ES-I3 (cell line): ENCODE results near the gene PGAP6.
"Not testable (repeated sequence)": the region's sequence is repeated elsewhere in the genome, so short reads cannot be mapped to it uniquely, and the experiment has no call there.

Experiments used
- H3K36me3 ChIP-seq: 2 replicates; pipeline ENCODE4 v1.6.1; 2013; ENCODE audit warnings: mild to moderate bottlenecking, low read length, control low read depth, moderate library complexity; ENCODE audit not compliant: insufficient read depth
- H3K4me1 ChIP-seq: 2 replicates; pipeline ENCODE4 v1.6.1; 2013; ENCODE audit warnings: mild to moderate bottlenecking, control low read depth, low read length; ENCODE audit not compliant: insufficient read depth
- H3K9ac ChIP-seq: 2 replicates; pipeline ENCODE4 v1.6.1; 2013; ENCODE audit warnings: low read depth, mild to moderate bottlenecking, low read length, moderate library complexity
- H3K9me3 ChIP-seq: 2 replicates; pipeline ENCODE4 v1.6.1; 2013; ENCODE audit warnings: mild to moderate bottlenecking, low read length, moderate library complexity; ENCODE audit not compliant: control insufficient read depth, insufficient read depth

PGAP6 gene

DNA sequence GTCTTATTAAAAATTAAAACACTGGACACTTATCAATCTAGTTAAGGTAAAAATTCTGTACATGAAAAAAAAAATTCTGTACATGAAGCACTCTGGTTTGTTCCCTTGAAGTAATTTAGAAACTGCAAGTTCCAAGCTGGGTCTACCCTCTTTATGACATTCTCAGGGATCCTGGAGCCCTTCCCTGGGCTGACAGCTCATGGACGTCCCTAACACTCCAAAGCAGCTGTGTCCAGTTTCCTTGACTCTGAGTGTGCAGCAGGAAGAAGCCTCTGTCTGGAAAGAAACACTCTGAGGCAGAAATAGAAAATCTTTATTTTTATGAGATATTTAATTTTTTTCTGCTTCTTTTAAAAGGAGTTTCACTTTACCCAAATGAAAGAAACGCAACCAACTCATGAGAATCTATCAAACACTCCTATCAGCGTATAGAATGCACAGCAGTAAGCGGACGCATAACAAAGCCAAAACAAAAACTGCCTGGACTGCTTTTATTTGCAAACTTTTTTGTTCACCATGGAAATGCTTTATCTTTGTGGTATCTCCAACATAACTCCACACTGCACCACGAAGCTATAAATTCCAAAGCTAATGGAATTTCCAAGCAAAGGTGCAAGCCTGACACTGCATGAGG, 50.5 kb downstream of the PGAP6 start:
- not testable (repeated sequence) for H3K9me3 ChIP-seq, H3K4me1 ChIP-seq, H3K9ac ChIP-seq, H3K36me3 ChIP-seq

DNA sequence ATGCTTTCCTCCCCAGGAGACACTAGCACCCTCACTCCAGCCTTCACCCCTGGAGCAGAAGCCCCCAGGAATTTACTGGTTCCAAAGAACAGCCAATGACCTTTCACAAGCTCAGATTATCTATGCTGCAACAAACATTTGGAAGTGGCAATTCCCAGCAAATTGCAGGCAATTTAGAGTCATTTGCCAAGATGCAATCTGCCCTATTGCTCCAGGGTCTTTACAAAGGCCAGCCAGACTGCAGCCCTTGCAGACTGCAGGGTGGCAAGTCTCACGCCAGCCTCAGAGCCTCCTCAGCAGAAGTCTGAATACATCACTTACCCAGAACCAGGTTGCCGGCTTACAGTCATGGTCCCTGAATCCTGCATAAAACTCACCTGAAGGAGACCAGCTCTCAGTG, 51.0 kb downstream of the PGAP6 start:
- Histone ChIP-seq H3K9me3 (no peaks in the 10 kb centered on the region), H3K36me3 (no peaks in the 10 kb centered on the region), H3K4me1 (peaks cover 4% of the 10 kb centered on the region; the same call in 1 of the 2 replicates), H3K9ac (no peak overlapping the region)

DNA sequence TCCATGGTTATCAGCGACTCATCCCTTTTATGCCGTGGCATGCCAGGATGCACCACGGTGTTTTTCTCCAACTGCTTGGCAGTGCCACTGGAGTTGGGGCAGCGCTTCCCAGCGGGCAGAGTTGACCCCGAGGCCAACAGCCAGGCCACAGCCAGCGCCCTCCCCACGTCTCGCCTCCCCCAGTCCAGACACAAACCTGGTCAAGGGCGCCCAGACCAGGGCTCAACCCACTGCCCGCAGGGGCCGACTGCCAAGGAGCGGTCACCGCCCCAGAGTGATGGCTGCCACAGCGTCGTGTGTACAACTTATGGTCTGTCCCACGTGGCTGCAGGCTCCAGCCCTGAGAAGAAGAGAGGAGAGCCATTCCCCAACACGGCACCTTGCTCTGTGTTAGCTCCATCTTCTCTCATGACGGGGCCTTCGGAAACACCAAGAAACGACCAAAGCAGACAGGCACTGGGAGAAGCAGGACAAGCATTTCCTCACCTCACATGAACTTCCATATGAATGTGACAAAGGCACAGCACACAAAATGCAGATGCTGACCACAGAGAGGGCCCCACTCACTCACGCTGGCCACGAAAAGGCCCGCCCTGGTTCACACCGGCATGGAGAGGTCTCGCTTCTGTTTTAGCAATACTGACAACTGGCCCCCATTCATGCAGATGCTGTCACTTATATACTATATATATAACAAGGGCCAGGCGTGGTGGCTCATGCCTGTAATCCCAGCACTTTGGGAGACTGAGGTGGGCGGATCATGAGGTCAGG, 56.2 kb downstream of the PGAP6 start:
- Histone ChIP-seq H3K9me3 (no peaks in the 10 kb centered on the region), H3K36me3 (no peaks in the 10 kb centered on the region), H3K4me1 (peaks cover 8% of the 10 kb centered on the region; the same call in 1 of the 2 replicates), H3K9ac (no peak overlapping the region)

DNA sequence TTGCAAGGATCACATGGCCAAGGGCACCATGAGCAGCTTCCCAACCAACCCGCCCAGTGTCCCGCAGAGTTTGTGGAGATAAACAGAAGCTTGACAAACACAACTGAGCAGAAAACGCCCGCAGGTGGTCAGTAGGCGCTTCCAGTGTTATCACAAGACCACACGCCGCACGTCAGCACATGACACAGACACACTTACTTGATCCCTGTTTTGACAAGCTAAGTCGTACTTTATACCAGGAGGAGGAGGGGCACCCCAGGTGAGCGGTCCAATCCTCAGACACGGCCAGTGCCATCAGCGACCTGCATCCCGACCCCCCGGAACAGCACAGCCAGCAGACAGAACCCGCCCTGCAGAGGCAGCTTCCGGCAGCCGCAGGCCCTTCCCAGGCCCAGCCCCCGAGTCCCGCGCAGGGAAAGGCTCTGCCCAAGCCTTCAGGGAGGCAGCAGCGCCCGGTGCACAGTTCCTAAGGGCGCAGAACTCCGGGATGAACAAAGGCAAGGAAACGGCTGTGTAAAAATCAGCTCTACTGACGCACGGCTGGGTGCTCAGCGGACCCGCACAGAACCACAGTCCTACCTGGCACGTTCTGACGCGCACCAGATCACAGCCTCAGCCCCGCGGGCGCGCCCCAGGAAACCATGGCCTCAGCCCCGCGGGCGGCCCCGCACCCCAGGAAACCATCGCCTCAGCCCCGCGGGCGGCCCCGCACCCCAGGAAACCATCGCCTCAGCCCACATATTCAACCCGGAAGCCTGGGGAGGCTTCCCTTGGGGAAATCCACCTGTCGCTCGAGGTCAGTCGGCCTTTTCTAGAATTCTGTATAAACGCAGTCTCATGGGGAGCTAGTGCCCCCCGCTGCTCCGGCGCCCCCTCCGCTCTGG, 57.1 kb downstream of the PGAP6 start:
- Histone ChIP-seq H3K36me3 (no peaks in the 10 kb centered on the region), H3K9me3 (no peaks in the 10 kb centered on the region), H3K4me1 (peaks cover 8% of the 10 kb centered on the region; the same call in 1 of the 2 replicates), H3K9ac (no peak overlapping the region)

DNA sequence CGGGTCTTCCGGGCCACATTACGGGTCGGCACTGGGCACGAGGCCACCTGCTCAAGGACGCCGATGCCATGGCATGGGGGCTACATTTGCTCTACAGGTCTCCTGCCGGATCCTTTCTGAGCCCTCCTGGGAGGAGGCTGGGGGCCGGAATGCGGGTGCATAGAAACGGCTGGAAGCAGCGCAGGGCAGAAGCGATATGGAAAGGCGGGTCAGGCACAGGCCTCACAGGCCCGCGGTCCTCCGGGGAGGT, 57.7 kb downstream of the PGAP6 start:
- Histone ChIP-seq H3K9me3 (no peaks in the 10 kb centered on the region), H3K4me1 (peaks cover 13% of the 10 kb centered on the region), H3K36me3 (no peaks in the 10 kb centered on the region), H3K9ac (no peak overlapping the region)

DNA sequence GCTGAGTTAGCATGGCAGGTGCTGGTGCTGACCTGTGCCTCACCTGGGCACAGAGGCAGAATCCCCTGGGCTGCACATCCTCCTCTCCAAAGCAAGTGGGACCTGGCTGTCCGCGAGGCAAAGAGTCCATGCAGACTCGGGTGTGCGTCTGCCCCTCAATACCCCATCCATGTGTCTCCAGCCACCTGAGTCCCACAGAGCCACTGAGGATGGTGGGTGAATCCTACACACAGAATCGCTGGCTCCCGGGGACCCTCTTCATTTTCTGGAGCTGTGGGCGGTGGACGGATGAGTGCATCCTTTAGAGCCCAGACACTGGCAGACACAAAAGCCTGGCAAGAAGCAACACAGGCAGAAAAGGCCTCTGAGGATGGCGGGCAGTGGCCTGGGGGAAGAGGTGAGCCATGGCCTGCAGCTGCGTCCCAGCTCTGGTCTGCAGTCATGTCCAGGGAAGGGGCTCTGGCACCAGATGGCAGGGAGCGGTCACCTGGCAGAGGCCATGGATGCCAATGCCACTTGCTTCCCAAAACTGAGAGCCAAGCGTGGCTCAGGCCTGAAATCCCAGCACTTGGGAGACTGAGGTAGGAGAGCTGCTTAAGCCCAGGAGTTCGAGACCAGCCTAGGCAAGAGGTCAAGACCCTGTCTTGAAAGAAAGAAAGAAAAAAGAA, 59.2 kb downstream of the PGAP6 start:
- Histone ChIP-seq H3K36me3 (no peaks in the 10 kb centered on the region), H3K9me3 (no peaks in the 10 kb centered on the region), H3K9ac (no peak overlapping the region), H3K4me1 (peaks cover 13% of the 10 kb centered on the region)

DNA sequence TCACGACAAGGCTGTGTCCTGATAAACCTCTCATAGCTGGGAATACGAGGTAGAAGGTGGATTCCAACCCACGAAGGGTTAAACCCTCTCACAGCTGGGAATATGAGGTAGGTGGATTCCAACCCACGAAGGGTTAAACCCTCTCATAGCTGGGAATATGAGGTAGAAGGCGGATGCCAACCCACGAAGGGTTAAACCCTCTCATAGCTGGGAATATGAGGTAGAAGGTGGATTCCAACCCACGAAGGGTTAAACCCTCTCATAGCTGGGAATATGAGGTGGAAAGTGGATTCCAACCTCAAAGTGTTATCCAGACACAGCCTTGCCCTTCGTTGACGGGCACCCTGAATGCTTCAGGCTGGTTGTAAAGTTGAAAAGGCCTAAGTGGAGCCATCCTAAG, 60.2 kb downstream of the PGAP6 start:
- Histone ChIP-seq H3K9me3 (no peaks in the 10 kb centered on the region), H3K36me3 (no peaks in the 10 kb centered on the region), H3K4me1 (peaks cover 13% of the 10 kb centered on the region), H3K9ac (no peak overlapping the region)
